Fibroblast of skin of back (primary cell): ENCODE results near the gene RBP2. TPM values are rescaled to one million over a fixed set of nuclear protein-coding genes. Genes with fewer than 3 reads are reported as not detected.

Experiments
- DNase-seq: peaks from one replicate; pipeline ENCODE4 v3.0.0-alpha.2; 2013
- polyA plus RNA-seq, 2 experiments: library from polyadenylated mRNA; unstranded; fragments of 120-200 nt; gene quantifications; one replicate each; pipeline ENCODE4 v1.2.1, GENCODE V29; 2013; ENCODE audit not compliant: insufficient read length in 2 of 2

RBP2 gene
- polyA plus RNA-seq (2013, experiment 1 of 2; ENCODE audit: insufficient read length): not detected
- polyA plus RNA-seq (2013, experiment 2 of 2; ENCODE audit: insufficient read length): not detected

DNA sequence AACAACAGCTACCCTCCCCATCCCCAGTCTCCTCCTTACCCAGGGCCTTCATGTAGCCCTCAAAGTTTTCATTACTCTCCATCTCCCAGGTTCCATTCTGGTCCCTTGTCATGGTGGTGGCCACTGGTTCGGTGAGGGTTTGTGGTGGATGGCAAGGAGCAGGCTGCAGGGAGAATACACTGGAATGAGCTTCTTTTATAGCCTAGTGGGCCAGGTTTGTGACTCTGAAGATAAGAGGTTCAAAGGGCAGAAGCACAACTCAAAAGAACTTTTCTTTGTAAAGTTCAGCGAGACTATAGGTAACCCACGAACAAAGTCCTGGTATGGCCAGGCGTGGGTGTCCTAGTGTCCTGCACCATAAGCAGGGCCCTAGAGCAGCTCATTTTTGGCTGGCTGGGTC, at the start of gene RBP2:
Gene RBP2 (minus strand): TSS at position 169 of the 400 bp plus-strand sequence. CDS start 57 bp downstream, at position 112.
- DNase-seq: no peak

DNA sequence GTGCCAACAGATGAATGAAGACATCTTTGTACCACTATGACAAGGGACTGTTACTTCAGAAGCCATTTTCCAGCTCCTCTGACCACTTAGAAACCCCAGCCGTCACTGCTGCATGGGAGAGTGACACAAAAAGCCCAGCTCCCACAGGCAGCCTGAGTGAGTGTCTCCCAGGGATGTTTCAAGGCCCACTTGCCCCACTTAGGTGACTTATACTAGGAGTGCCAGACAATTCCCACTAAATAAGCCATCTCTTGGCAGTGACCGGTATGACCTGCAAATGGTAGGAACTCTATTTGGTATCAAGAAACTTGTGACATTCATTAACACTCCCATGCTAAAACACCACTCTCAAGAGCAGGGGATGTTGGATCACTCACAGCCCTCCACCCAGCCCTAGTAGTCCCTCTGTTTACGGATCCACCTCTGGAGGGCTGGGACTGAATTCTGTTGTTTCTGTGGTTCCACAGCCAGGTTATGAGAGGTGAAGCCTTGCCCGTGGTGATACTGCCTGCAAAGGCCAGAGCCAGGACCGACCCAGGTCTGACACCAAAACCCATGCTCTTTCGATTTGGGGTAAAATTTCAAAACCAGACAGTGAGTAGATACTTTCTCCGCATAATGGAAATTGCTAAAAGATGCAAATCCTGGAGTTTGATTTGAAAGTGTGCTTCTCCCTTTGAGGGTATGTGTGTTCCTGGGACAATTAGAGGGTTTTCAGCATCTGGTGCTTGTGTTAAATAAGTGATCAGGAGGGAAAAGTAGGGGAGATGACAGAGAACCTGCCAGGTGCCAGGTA, 48.7 kb upstream of the RBP2 start:
- no peak for DNase-seq

- DNase-seq: no peak
These were observed 47.4 kb upstream of the RBP2 start for GRCh38 chr3:139523718-139524117.

DNA sequence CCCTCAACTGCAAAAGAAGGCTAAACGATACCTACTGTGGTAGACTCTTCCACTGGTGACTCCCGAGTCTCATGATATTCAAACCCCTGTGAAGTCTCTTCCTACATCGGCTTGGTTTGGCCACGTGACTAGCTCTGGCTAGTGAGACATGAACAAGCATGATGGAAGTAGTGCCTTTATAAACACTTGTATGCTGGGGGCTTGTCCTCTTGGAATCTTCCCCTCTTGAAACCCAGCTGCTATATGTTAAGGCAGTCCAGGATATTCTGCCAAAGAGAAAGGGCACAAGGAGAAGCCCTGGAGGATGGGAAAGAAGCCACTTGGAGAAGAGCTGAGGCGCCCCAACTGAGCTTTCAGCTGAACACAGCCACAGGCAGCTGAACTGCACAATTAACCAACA, 46.9 kb upstream of the RBP2 start:
- no peak for DNase-seq

GRCh38 chr3:139522421-139522820, 46.1 kb upstream of the RBP2 start:
- DNase-seq: no peak

GRCh38 chr3:139521816-139522215, 45.5 kb upstream of the RBP2 start:
- no peak for DNase-seq

- no peak for DNase-seq
These were observed 44.8 kb upstream of the RBP2 start for GRCh38 chr3:139521144-139521543.

GRCh38 chr3:139519998-139520737, 43.9 kb upstream of the RBP2 start:
- no peak for DNase-seq

GRCh38 chr3:139518926-139519842, 42.9 kb upstream of the RBP2 start:
- DNase-seq: no peak

DNA sequence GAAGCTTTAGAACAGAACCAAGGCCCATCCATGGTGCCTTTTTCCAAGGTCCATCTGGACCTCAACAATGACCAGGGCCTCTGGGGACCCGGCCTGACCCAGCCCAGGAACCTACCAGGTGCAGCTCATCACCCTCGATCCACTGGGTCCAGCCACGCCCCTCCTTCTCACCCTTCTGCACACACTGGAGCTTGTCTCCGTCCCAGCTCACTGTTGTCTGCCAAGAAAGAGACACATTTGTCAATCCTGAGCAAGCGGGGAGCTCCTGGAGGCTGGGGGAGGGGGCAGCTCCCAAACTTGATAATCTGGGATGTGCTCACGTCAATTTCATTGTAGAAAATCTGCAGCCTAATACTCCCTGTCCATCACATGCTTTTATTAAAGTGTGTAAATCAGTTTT, 42.0 kb upstream of the RBP2 start:
- no peak for DNase-seq

DNA sequence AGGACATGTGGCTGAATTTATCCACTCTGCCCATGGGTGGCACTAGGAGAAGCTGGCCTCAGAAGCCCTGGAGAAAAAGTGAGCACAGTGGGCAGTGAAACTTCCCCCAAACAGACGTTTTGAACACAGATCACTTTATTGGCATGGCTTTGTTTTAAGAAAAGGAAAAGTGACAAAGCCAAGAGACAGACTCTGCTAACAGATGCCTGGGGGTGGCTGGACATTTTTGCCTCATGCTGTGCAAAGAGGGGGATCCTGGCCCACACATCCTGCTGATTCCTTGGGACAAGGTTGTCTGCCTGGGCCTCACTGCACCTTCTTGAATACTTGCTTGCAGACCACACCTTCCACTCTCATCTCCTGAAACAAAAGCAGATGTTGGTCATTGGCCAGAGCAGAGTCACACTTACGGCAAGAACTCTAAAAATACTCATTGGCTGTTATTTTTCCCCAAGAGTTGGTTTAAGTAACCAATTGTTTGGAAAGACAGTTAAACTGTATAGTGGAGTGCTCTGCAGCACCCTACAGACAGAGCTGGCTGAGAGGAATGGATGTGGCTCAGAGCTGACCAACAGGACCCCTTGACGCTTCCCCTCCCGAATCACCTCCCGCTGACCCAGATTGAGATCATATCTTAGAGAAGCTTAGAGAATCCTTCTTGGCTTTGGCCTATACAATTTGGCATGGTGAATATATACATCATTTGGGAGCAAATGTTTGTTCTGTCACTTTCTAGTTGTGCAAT, 41.2 kb upstream of the RBP2 start:
- no peak for DNase-seq

- DNase-seq: no peak
These were observed 38.4 kb upstream of the RBP2 start for GRCh38 chr3:139514741-139515140.

- DNase-seq: no peak
These were observed 33.3 kb upstream of the RBP2 start for GRCh38 chr3:139509631-139510030.

GRCh38 chr3:139506766-139507165, 30.4 kb upstream of the RBP2 start:
- no peak for DNase-seq

DNA sequence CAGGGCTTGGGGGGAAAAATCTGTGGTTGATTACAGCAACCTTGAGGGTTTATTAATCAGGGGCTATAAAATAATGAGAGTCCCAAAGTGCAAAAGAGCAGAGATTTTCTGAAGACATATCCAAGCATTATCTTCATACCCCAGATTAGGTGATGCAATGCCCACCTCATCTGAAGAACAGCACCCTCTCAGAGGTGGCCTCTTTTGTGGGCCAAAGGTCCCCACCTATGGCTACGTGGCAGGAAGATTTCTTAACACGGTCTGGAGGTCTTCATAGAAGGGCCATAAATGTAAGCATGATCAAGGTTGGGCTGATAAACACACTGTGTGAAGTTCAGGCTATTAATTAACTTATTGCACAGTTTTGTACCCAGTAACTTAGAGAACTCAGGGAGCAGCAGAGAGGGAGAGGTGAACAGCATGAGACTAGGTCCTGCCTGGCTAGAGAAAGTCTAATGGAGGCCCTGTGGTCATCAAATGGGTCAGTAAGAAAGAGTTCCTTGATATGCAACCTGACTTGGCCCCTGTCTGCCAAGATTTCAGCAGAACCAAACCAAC, 29.6 kb upstream of the RBP2 start:
- no peak for DNase-seq

GRCh38 chr3:139499536-139499935, 23.2 kb upstream of the RBP2 start:
- no peak for DNase-seq

- no peak for DNase-seq
These were observed 17.6 kb upstream of the RBP2 start for GRCh38 chr3:139493826-139494385.

DNA sequence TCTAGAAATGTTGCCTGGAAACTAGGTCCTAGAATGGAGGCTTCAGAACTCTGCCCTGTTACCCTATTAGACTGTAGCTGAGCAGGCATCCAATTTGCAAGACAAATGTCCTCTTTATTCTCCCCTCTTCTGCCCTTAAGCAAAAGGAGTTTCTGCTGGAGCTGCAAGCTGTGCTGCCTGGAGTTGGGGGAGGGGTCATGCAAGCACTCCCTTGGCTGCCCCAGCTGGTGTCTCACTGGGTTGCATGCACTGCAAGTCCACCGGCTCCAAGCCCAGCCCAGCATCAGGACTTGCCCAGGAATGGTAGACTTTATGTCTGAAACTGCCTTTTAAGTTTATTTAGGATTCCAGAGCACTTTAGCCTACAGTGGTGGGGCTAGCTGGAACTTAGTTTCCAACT, 15.7 kb upstream of the RBP2 start:
- no peak for DNase-seq

GRCh38 chr3:139491027-139491700, 14.8 kb upstream of the RBP2 start:
- DNase-seq: no peak

DNA sequence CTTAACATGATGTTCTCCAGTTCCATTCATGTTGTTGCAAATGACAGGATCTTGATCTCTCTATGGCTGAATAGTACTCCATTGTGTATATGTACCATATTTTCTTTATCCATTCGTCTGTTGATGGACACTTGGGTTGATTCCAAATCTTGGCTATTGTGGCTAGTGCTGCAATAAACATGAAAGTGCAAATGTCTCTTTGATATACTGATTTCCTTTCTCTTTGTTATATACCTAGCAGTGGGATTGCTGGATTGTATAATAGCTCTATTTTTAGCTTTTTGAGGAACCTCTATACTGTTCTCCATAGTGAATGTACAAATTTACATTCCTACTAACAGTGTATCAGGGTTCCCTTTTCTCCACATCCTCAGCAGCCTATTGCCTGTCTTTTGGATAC, 5.9 kb upstream of the RBP2 start:
- no peak for DNase-seq

DNA sequence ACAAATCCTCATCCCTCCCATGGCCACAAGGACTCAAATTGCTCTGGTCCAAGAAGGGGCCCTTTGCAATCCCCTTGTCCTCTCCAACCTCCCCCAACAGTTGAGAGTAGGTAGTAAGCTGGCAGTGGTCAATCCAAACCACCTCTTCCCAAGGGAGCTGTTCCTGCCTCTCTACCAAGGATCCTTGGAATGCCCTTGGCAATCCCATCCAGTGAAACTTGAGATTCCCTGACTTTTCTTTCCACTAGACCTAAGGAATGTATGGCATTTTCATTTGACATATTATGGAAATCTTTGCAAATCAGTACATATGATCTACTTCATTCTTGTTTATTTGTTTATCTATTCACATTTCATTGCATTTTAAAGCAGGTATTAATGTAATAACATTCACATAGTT, 4.8 kb upstream of the RBP2 start:
- peak; percentile 35 for DNase-seq
